Loucy (cell line): ENCODE measurements around the gene SACS.

Source experiments
- H2AFZ ChIP-seq: fragments of 200-600 bp; sonication (generic); 2 replicates; pipeline ENCODE4 v1.6.0; 2016; ENCODE audit warnings: antibody characterized with exemption, mild to moderate bottlenecking, low read length, moderate library complexity
- H3F3A ChIP-seq: fragments of 200-600 bp; 2 replicates; pipeline ENCODE4 v1.6.0; 2016; ENCODE audit warnings: antibody characterized with exemption, low read depth, mild to moderate bottlenecking
- H3K27me3 ChIP-seq: fragments of 200-600 bp; sonication (generic); 2 replicates; pipeline ENCODE4 v1.6.1; 2014; ENCODE audit warnings: low read length, mild to moderate bottlenecking; ENCODE audit not compliant: insufficient read depth, poor library complexity, severe bottlenecking
- H3K36me3 ChIP-seq: fragments of 200-600 bp; sonication (generic); 2 replicates; pipeline ENCODE4 v1.6.1; 2016; ENCODE audit warnings: low read length; ENCODE audit not compliant: insufficient read depth
- H3K4me1 ChIP-seq: fragments of 200-600 bp; sonication (generic); 2 replicates; pipeline ENCODE4 v1.5.1; 2014; ENCODE audit warnings: low read length, mild to moderate bottlenecking; ENCODE audit not compliant: insufficient read depth, poor library complexity, severe bottlenecking
- H3K4me2 ChIP-seq: fragments of 200-600 bp; sonication (generic); 2 replicates; pipeline ENCODE4 v1.6.0; 2014; ENCODE audit warnings: antibody characterized with exemption, low read length, low read depth, mild to moderate bottlenecking; ENCODE audit not compliant: poor library complexity, severe bottlenecking
- H3K4me3 ChIP-seq: fragments of 200-600 bp; sonication (generic); 2 replicates; pipeline ENCODE4 v1.5.1; 2014; ENCODE audit warnings: low read length, mild to moderate bottlenecking, mixed read lengths; ENCODE audit not compliant: poor library complexity, severe bottlenecking
- H3K79me2 ChIP-seq: fragments of 200-600 bp; sonication (generic); 2 replicates; pipeline ENCODE4 v1.6.1; 2014; ENCODE audit warnings: low read length; ENCODE audit not compliant: insufficient read depth
- H3K9ac ChIP-seq: fragments of 200-600 bp; sonication (generic); 2 replicates; pipeline ENCODE4 v1.6.0; 2014; ENCODE audit warnings: mild to moderate bottlenecking, low read depth, low read length, moderate library complexity; ENCODE audit not compliant: poor library complexity, severe bottlenecking
- H3K9me2 ChIP-seq: fragments of 200-600 bp; sonication (generic); replicated peaks from 2 replicates; pipeline ENCODE4 v1.6.1; 2016; ENCODE audit warnings: low read depth, low read length, mixed read lengths
- H3K9me3 ChIP-seq: fragments of 200-600 bp; sonication (generic); 2 replicates; pipeline ENCODE4 v1.6.1; 2014; ENCODE audit warnings: mild to moderate bottlenecking, antibody characterized with exemption, low read length, low read depth; ENCODE audit not compliant: insufficient read depth
- H4K20me1 ChIP-seq: fragments of 200-600 bp; sonication (generic); 2 replicates; pipeline ENCODE4 v1.6.0; 2014; ENCODE audit warnings: antibody characterized with exemption, low read length, mild to moderate bottlenecking; ENCODE audit not compliant: insufficient read depth, poor library complexity, severe bottlenecking
- EZH2phosphoT487 ChIP-seq: fragments of 200-600 bp; IDR thresholded peaks from 2 replicates; pipeline ENCODE4 v1.6.1; 2018; ENCODE audit warnings: antibody characterized with exemption, mild to moderate bottlenecking, moderate library complexity, borderline replicate concordance
- TF ChIP-seq, protein P1 (sequence below): fragments of 200-600 bp; sonication (generic); conservative IDR thresholded peaks from 2 replicates; pipeline ENCODE4 v1.5.1; 2014; ENCODE audit warnings: mild to moderate bottlenecking, antibody characterized with exemption, low read length

Gene SACS

DNA sequence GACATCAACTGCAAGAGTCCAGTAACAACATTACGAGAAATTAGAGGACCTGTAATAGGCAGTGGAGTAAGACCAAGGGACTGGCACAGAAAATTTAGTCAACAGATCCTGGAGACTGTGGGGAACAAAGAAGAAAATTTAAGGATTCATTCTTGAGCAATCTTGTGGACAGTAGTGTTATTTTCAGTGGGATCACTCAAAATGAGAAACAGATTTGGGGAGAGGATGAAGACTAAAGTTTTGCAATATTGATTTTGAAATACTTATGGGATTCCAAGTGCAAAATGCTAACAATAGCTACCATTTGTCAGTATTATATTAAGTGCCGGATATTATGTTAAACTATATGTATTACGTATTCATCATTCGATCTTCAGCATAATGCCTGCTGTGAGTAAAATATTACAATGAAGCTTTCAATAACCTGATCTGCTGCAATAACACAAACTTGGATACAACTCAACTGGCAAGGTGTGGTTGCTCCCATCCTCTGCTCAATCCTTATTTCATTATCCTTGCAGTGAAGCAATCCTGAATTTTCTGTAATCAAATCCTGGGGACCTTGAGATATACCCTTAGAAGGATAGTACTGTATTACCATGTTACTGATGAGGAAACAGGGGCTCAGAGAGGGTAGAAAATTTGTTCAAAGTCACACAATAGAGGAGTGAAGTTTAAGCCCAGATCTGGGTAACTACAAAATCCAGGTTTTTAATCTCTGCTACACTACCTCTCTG is 84.2 kb downstream of the SACS start:
- Histone ChIP-seq H3K79me2 (no peaks in the 10 kb centered on the region; the same call in 1 of the 2 replicates), H3K9me2 (no peaks in the 10 kb centered on the region), H4K20me1 (peaks cover 6% of the 10 kb centered on the region), H3K9me3 (no peaks in the 10 kb centered on the region), H3F3A (no peaks in the 10 kb centered on the region), H3K36me3 (peaks cover 42% of the 10 kb centered on the region; the same call in 1 of the 2 replicates), H3K4me3 (no peak overlapping the region), H3K27me3 (no peaks in the 10 kb centered on the region), H3K9ac (no peak overlapping the region), H2AFZ (no peak overlapping the region), H3K4me1 (peaks cover 4% of the 10 kb centered on the region), H3K4me2 (no peak overlapping the region)
- TF ChIP-seq EZH2phosphoT487 = no peak
- TF ChIP-seq, protein P1, sequence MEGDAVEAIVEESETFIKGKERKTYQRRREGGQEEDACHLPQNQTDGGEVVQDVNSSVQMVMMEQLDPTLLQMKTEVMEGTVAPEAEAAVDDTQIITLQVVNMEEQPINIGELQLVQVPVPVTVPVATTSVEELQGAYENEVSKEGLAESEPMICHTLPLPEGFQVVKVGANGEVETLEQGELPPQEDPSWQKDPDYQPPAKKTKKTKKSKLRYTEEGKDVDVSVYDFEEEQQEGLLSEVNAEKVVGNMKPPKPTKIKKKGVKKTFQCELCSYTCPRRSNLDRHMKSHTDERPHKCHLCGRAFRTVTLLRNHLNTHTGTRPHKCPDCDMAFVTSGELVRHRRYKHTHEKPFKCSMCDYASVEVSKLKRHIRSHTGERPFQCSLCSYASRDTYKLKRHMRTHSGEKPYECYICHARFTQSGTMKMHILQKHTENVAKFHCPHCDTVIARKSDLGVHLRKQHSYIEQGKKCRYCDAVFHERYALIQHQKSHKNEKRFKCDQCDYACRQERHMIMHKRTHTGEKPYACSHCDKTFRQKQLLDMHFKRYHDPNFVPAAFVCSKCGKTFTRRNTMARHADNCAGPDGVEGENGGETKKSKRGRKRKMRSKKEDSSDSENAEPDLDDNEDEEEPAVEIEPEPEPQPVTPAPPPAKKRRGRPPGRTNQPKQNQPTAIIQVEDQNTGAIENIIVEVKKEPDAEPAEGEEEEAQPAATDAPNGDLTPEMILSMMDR = no peak

DNA sequence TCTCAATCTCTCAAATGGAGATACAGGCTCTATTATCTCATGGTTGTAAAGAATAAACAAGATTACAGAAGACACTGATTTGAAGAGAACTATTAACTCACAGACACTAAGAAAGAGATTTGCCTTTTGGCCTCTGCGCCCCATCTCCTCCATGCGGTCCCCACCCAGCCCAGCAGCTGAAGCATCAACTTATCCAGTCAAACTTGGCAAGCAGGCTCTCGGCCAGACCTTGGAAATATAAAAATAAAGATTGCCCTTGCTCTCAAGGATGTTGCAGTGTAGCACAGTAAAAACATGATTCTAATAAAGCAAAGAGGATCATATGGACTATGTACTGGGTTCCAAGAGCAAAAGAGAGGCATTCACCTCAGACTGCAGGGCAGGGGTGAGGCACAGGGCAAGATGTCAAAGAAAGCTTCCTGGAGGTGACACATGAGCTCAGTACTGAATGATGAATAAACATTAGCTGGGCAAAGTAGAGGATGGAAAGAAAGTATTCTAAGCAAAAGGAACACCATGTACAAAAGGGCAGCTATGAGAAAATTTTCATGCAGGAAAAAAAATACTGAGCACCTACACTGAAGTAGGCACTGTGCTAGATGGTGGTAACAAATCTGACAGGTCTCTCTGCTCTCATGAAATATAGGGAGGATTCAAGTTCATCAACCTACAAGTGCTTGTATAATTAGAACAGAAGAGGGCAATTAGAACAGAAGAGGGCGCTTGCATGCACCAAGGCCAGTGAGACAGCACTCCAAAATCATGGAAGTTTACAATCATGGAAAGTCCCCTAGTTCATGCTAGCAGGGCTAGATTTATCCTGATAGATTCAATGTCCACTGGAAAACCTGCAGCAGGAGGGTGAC is 85.0 kb downstream of the SACS start:
- no peak overlapping the region for H3K9ac ChIP-seq
- H2AFZ ChIP-seq = no peak overlapping the region
- no peaks in the 10 kb centered on the region for H3F3A ChIP-seq
- no peaks in the 10 kb centered on the region; the same call in 1 of the 2 replicates for H3K79me2 ChIP-seq
- H3K4me1 ChIP-seq = peaks cover 4% of the 10 kb centered on the region
- peaks cover 6% of the 10 kb centered on the region for H4K20me1 ChIP-seq
- H3K4me3 ChIP-seq = no peak overlapping the region
- H3K9me2 ChIP-seq = no peaks in the 10 kb centered on the region
- no peak overlapping the region for H3K4me2 ChIP-seq
- no peaks in the 10 kb centered on the region for H3K9me3 ChIP-seq
- H3K27me3 ChIP-seq = no peaks in the 10 kb centered on the region
- no peak for TF ChIP-seq EZH2phosphoT487
- TF ChIP-seq, protein P1 = no peak
- H3K36me3 ChIP-seq = peaks cover 40% of the 10 kb centered on the region; the same call in 1 of the 2 replicates

DNA sequence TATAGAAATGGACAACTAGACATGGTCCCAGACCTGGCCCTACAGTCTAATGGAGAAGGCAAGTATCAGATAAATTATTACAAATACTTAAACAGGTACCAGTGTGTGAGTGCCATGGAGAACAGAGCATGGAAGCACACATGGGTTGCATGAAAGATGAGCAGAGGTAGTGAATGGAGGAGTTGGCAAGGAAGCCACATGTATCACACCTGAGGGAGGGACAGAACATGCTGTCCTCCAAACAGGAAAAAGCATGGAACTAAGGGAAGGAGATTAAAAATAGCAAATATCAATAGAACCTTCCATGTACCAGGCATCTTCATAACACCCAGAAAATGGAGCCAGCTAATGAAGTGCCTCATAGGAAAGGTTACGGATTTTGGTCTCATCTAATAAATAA is 85.9 kb downstream of the SACS start:
- Histone ChIP-seq H2AFZ (no peak overlapping the region), H3K9ac (no peak overlapping the region), H3K9me3 (no peaks in the 10 kb centered on the region), H3K36me3 (peaks cover 34% of the 10 kb centered on the region; the same call in 1 of the 2 replicates), H3K27me3 (no peaks in the 10 kb centered on the region), H3K9me2 (no peaks in the 10 kb centered on the region), H3K4me1 (peaks cover 4% of the 10 kb centered on the region), H3K79me2 (no peaks in the 10 kb centered on the region; the same call in 1 of the 2 replicates), H3F3A (no peaks in the 10 kb centered on the region), H3K4me2 (no peak overlapping the region), H4K20me1 (peaks cover 6% of the 10 kb centered on the region), H3K4me3 (no peak overlapping the region)
- TF ChIP-seq, protein P1 = no peak
- TF ChIP-seq EZH2phosphoT487 = no peak
